HepG2 (cell line): Measurements from ENCODE around the gene RUNX3. TPM values are rescaled to one million over a fixed set of nuclear protein-coding genes. Genes with fewer than 3 reads are reported as not detected.

Source experiments
- AGO1 ChIP-seq: fragments of 200-400 bp; formaldehyde crosslinking; IDR thresholded peaks from 2 replicates; pipeline ENCODE4 v1.6.1; 2017; ENCODE audit warnings: mild to moderate bottlenecking, low read depth, low read length, moderate library complexity; ENCODE audit not compliant: poor library complexity, severe bottlenecking
- BCL3 ChIP-seq: sonication (generic); formaldehyde crosslinking; IDR thresholded peaks from 2 replicates; pipeline ENCODE4 v1.5.1; 2020; ENCODE audit warnings: mild to moderate bottlenecking, missing genetic modification reagents, moderate library complexity
- BORCS8-MEF2B ChIP-seq: sonication (generic); formaldehyde crosslinking; IDR thresholded peaks from 2 replicates; pipeline ENCODE4 v1.8.0; 2022; ENCODE audit warnings: mild to moderate bottlenecking, missing genetic modification reagents
- CBFB ChIP-seq: sonication (generic); formaldehyde crosslinking; IDR thresholded peaks from 2 replicates; pipeline ENCODE4 v1.4.0; 2020; ENCODE audit warnings: missing genetic modification reagents
- GABPB1 ChIP-seq: IDR thresholded peaks from 2 replicates; pipeline ENCODE4 v1.6.1; 2016; ENCODE audit warnings: mild to moderate bottlenecking, missing genetic modification reagents, moderate library complexity, missing compliant biosample characterization
- KDM2A ChIP-seq: sonication (generic); formaldehyde crosslinking; IDR thresholded peaks from 2 replicates; pipeline ENCODE4 v1.4.0; 2020; ENCODE audit warnings: low read depth, missing genetic modification reagents, borderline replicate concordance
- KLF6 ChIP-seq: IDR thresholded peaks from 2 replicates; pipeline ENCODE4 v1.8.0; 2016; ENCODE audit warnings: missing biosample characterization, missing genetic modification reagents
- MXI1 ChIP-seq: IDR thresholded peaks from 3 replicates; pipeline ENCODE4 v1.6.1; 2012; ENCODE audit warnings: low read depth, low read length, inconsistent platforms, borderline replicate concordance
- NFYB ChIP-seq: sonication (generic); formaldehyde crosslinking; IDR thresholded peaks from 2 replicates; pipeline ENCODE4 v1.4.0; 2020; ENCODE audit warnings: missing genetic modification reagents
- SMC3 ChIP-seq: IDR thresholded peaks from 2 replicates; pipeline ENCODE4 v1.6.1; 2011; ENCODE audit warnings: low read length, improper control_type of control experiment
- SOX6 ChIP-seq, 2 experiments: fragments of 450-650 bp in 1 of 2; sonication (generic) in 1 of 2; formaldehyde crosslinking in 1 of 2; IDR thresholded peaks; 2 replicates each; pipeline versions ENCODE4 v1.4.0 to v1.6.1; 2017 to 2020; ENCODE audit warnings: antibody characterized with exemption in 1 of 2, mild to moderate bottlenecking in 1 of 2, missing genetic modification reagents in 1 of 2
- SRSF9 ChIP-seq: fragments of 200-400 bp; formaldehyde crosslinking; IDR thresholded peaks from 2 replicates; pipeline ENCODE4 v1.6.1; 2018; ENCODE audit warnings: borderline replicate concordance, mild to moderate bottlenecking, low read depth, low read length; ENCODE audit not compliant: insufficient read depth, poor library complexity, severe bottlenecking
- STAG1 ChIP-seq: sonication (generic); formaldehyde crosslinking; IDR thresholded peaks from 2 replicates; pipeline ENCODE4 v1.4.0; 2020; ENCODE audit warnings: missing genetic modification reagents
- THAP7 ChIP-seq: sonication (generic); formaldehyde crosslinking; IDR thresholded peaks from 2 replicates; pipeline ENCODE4 v1.8.1; 2023; ENCODE audit warnings: mild to moderate bottlenecking, missing genetic modification reagents
- ZBTB38 ChIP-seq: sonication (generic); formaldehyde crosslinking; IDR thresholded peaks from 2 replicates; pipeline ENCODE4 v1.5.1; 2020; ENCODE audit warnings: mild to moderate bottlenecking, missing genetic modification reagents
- ZNF20 ChIP-seq: sonication (generic); formaldehyde crosslinking; IDR thresholded peaks from 2 replicates; pipeline ENCODE4 v1.4.0; 2020; ENCODE audit warnings: mild to moderate bottlenecking, moderate library complexity, missing genetic modification reagents
- ZNF382 ChIP-seq: sonication (generic); formaldehyde crosslinking; IDR thresholded peaks from 2 replicates; pipeline ENCODE4 v1.5.0; 2020; ENCODE audit warnings: missing genetic modification reagents, mild to moderate bottlenecking, borderline replicate concordance
- ZNF556 ChIP-seq: sonication (generic); formaldehyde crosslinking; IDR thresholded peaks from 2 replicates; pipeline ENCODE4 v1.4.0; 2020; ENCODE audit warnings: mild to moderate bottlenecking, missing genetic modification reagents, borderline replicate concordance
- ZNF678 ChIP-seq: sonication (generic); formaldehyde crosslinking; IDR thresholded peaks from 2 replicates; pipeline ENCODE4 v1.4.0; 2020; ENCODE audit warnings: mild to moderate bottlenecking, missing genetic modification reagents
- ZNF891 ChIP-seq: sonication (generic); formaldehyde crosslinking; IDR thresholded peaks from 2 replicates; pipeline ENCODE4 v1.5.0; 2020; ENCODE audit warnings: mild to moderate bottlenecking, missing genetic modification reagents
- polyA plus RNA-seq, 8 experiments: library from polyadenylated mRNA; depleted of rRNA in 3 of 8; stranded (reverse) in 7 of 8; unstranded in 1 of 8; fragments of >200 nt; fragmentation: Illumina TruSeq in 4 of 8; extraction: Trizol in 4 of 8; gene quantifications; 2 replicates each; pipeline versions ENCODE4 v1.2.1 to v1.2.3, GENCODE V29; 2011 to 2016; ENCODE audit warnings: low read depth in 4 of 8, missing spikeins in 1 of 8, mixed read lengths in 1 of 8; ENCODE audit not compliant: insufficient read depth in 1 of 8
- total RNA-seq, 5 experiments: library from RNA; depleted of rRNA; stranded (reverse); fragments of >200 nt; fragmentation: Illumina TruSeq; extraction: Trizol; gene quantifications; 2 replicates each; pipeline ENCODE4 v1.2.3, GENCODE V29; 2016; ENCODE audit warnings: low read depth in 1 of 5
- TF ChIP-seq, protein P1 (sequence below): sonication (generic); formaldehyde crosslinking; IDR thresholded peaks from 2 replicates; pipeline ENCODE4 v1.4.0; 2020; ENCODE audit warnings: missing genetic modification reagents
- TF ChIP-seq, protein P2 (sequence below): sonication (generic); formaldehyde crosslinking; IDR thresholded peaks from 2 replicates; pipeline ENCODE4 v1.5.1; 2020; ENCODE audit warnings: missing genetic modification reagents, mild to moderate bottlenecking, borderline replicate concordance
- TF ChIP-seq, protein P3 (sequence below): sonication (generic); formaldehyde crosslinking; IDR thresholded peaks from 2 replicates; pipeline ENCODE4 v1.5.0; 2020; ENCODE audit warnings: missing genetic modification reagents

The RUNX3 gene
- total and polyA plus RNA-seq, 2 of the 13 experiments (the other 11 are each of a cell fraction or from before 2014, with no cell fraction given): 0.04 to 0.22 TPM

DNA sequence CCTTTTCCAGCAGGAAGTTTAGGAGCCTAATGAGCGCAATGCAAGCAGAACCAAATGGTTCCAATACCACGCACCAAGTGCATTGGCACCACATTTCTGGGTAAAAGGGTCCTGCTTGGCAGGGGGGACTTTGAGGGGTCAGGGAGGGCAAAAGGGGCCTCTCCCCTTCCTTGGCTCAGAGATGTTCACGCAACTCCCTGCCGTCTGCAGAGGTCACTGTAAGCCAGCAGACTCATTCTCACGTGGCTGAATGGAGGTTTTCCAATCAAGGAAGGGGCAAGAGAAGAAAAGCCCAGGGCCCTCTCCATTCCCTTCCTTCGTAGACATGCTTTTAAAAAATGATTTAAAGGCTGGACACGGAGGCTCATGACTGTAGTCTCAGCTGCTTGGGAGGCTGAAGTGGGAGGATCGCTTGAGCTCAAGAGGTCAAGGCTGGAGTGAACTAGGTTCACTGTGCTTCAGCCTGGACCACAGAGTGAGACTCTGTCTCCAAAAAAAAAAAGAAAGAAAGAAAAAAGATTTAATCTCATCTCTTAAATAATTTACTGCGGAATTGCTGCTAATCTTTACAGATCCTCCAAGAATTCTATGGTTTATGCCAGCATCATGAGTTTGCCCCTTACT is 80.3 kb downstream of the RUNX3 start (continued):
- TF ChIP-seq ZNF20: no peak
- TF ChIP-seq KLF6 (CRISPR knock-in tag): no peak
- no peak for TF ChIP-seq GABPB1 (CRISPR knock-in tag)
- TF ChIP-seq ZBTB38 (CRISPR knock-in tag): 0 out of 2 replicates have a peak, but pooled peaks have one; percentile 24
- TF ChIP-seq KDM2A (CRISPR knock-in tag): peak; percentile 44; the same call in 1 of the 2 replicates
- no peak for TF ChIP-seq SOX6 (IDR thresholded peaks at IDR 0.05)
- TF ChIP-seq SOX6 (CRISPR knock-in tag; IDR thresholded peaks at IDR 0.05): no peak
- peak; percentile 85 for TF ChIP-seq STAG1 (CRISPR knock-in tag)
- no peak for TF ChIP-seq SRSF9
- no peak for TF ChIP-seq AGO1
- TF ChIP-seq, protein P1, sequence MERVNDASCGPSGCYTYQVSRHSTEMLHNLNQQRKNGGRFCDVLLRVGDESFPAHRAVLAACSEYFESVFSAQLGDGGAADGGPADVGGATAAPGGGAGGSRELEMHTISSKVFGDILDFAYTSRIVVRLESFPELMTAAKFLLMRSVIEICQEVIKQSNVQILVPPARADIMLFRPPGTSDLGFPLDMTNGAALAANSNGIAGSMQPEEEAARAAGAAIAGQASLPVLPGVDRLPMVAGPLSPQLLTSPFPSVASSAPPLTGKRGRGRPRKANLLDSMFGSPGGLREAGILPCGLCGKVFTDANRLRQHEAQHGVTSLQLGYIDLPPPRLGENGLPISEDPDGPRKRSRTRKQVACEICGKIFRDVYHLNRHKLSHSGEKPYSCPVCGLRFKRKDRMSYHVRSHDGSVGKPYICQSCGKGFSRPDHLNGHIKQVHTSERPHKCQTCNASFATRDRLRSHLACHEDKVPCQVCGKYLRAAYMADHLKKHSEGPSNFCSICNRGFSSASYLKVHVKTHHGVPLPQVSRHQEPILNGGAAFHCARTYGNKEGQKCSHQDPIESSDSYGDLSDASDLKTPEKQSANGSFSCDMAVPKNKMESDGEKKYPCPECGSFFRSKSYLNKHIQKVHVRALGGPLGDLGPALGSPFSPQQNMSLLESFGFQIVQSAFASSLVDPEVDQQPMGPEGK (CRISPR knock-in tag): 0 out of 2 replicates have a peak, but pooled peaks have one; percentile 32
- TF ChIP-seq, protein P2, sequence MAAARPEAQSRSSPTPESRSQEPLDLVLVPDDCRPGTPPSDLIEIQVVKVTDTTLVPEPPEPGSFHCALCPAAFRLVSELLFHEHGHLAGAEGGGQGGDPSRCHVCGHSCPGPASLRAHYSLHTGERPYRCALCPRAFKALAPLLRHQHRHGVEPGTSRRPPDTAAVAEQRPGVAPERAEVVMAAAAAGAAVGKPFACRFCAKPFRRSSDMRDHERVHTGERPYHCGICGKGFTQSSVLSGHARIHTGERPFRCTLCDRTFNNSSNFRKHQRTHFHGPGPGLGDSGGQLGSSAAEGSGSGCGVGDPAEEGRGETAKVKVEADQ: no peak
- TF ChIP-seq NFYB: no peak
- TF ChIP-seq ZNF556 (CRISPR knock-in tag): no peak
- no peak for TF ChIP-seq ZNF678
- TF ChIP-seq ZNF382: no peak
- TF ChIP-seq SMC3: peak; percentile 29; the same call in 1 of the 2 replicates
- TF ChIP-seq ZNF891 (CRISPR knock-in tag): no peak
- TF ChIP-seq BCL3: no peak
- TF ChIP-seq MXI1: no peak
- TF ChIP-seq CBFB: no peak
- no peak for TF ChIP-seq BORCS8-MEF2B (CRISPR knock-in tag)
- TF ChIP-seq, protein P3, sequence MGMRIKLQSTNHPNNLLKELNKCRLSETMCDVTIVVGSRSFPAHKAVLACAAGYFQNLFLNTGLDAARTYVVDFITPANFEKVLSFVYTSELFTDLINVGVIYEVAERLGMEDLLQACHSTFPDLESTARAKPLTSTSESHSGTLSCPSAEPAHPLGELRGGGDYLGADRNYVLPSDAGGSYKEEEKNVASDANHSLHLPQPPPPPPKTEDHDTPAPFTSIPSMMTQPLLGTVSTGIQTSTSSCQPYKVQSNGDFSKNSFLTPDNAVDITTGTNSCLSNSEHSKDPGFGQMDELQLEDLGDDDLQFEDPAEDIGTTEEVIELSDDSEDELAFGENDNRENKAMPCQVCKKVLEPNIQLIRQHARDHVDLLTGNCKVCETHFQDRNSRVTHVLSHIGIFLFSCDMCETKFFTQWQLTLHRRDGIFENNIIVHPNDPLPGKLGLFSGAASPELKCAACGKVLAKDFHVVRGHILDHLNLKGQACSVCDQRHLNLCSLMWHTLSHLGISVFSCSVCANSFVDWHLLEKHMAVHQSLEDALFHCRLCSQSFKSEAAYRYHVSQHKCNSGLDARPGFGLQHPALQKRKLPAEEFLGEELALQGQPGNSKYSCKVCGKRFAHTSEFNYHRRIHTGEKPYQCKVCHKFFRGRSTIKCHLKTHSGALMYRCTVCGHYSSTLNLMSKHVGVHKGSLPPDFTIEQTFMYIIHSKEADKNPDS (CRISPR knock-in tag): no peak
- TF ChIP-seq THAP7: no peak
